WTC11 (cell line): Measurements from ENCODE around the gene STK25.

Experiments
- NR3C1 ChIP-seq: sonication (generic); formaldehyde crosslinking; conservative IDR thresholded peaks from 2 replicates; pipeline ENCODE4 v1.8.1; 2023; ENCODE audit warnings: low read depth, mild to moderate bottlenecking, missing genetic modification reagents
- TP53 ChIP-seq: sonication (generic); formaldehyde crosslinking; IDR thresholded peaks from 2 replicates; pipeline ENCODE4 v1.8.1; 2023; ENCODE audit warnings: mild to moderate bottlenecking, missing genetic modification reagents
- TF ChIP-seq, protein P1 (sequence below): fragments of 200-600 bp; IDR thresholded peaks from 2 replicates; pipeline ENCODE4 v1.8.0; 2022; ENCODE audit warnings: antibody characterized with exemption
- TF ChIP-seq, protein P2 (sequence below): sonication (generic); formaldehyde crosslinking; IDR thresholded peaks from 2 replicates; pipeline ENCODE4 v1.8.0; 2022; ENCODE audit warnings: mild to moderate bottlenecking, missing genetic modification reagents

DNA sequence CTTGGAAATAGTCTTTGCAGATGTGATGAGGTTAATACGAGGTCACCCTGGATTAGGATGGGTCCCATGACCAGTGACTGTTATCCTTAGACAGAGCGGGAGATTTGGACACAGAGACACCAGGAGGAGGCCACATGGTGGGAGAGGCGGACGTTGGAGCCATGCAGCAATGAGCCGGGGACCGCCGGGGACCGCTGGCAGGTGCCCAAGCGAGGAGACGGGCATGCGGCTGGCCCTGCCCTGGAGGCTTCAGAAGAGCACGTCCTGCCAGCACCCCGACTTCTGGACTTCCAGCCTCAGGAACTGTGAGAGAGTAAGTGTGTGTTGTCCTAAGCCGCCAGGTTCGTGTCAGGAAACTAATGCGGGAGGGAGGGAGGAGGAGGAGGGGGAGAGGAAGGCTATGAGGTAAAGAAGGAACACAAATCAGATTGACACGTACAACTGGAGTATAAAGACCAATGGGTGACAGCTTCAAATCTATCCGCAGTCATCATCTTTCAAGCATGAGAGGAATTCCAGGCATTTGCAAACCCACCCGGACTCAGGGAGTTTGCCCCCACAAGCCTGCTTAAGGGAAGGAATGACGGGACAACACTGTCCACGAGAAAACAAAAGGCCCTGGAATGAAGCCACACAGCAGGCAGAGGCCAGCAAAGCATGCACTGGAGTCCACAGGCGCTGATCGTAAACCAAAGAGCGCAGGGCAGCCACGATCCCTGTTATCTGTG, 38.6 kb upstream of the STK25 start:
- TF ChIP-seq, protein P1, sequence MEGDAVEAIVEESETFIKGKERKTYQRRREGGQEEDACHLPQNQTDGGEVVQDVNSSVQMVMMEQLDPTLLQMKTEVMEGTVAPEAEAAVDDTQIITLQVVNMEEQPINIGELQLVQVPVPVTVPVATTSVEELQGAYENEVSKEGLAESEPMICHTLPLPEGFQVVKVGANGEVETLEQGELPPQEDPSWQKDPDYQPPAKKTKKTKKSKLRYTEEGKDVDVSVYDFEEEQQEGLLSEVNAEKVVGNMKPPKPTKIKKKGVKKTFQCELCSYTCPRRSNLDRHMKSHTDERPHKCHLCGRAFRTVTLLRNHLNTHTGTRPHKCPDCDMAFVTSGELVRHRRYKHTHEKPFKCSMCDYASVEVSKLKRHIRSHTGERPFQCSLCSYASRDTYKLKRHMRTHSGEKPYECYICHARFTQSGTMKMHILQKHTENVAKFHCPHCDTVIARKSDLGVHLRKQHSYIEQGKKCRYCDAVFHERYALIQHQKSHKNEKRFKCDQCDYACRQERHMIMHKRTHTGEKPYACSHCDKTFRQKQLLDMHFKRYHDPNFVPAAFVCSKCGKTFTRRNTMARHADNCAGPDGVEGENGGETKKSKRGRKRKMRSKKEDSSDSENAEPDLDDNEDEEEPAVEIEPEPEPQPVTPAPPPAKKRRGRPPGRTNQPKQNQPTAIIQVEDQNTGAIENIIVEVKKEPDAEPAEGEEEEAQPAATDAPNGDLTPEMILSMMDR, result no peak
- TF ChIP-seq, protein P2, sequence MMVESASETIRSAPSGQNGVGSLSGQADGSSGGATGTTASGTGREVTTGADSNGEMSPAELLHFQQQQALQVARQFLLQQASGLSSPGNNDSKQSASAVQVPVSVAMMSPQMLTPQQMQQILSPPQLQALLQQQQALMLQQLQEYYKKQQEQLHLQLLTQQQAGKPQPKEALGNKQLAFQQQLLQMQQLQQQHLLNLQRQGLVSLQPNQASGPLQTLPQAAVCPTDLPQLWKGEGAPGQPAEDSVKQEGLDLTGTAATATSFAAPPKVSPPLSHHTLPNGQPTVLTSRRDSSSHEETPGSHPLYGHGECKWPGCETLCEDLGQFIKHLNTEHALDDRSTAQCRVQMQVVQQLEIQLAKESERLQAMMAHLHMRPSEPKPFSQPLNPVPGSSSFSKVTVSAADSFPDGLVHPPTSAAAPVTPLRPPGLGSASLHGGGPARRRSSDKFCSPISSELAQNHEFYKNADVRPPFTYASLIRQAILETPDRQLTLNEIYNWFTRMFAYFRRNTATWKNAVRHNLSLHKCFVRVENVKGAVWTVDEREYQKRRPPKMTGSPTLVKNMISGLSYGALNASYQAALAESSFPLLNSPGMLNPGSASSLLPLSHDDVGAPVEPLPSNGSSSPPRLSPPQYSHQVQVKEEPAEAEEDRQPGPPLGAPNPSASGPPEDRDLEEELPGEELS, result no peak
- TF ChIP-seq TP53 (no peak), NR3C1 (CRISPR knock-in tag) (no peak)
